HG02642 (cell line): ENCODE results near the gene HIRIP3.
"Not testable (repeated sequence)": the region's sequence is repeated elsewhere in the genome, so short reads cannot be mapped to it uniquely, and the experiment has no call there.

Experiments used
- ATAC-seq: cut with Tn5 transposase; IDR thresholded peaks from one replicate; pipeline ENCODE4 v1.9.1; 2021; ENCODE audit warnings: mild to moderate bottlenecking; ENCODE audit not compliant: unreplicated experiment, poor library complexity

Gene HIRIP3

GRCh38 chr16:30017937-30018336, 22.5 kb upstream of the HIRIP3 start:
- not testable (repeated sequence) for ATAC-seq

GRCh38 chr16:30017277-30017656, 21.9 kb upstream of the HIRIP3 start:
- no peak for ATAC-seq

GRCh38 chr16:30016555-30017276, 21.3 kb upstream of the HIRIP3 start:
- ATAC-seq: no peak

GRCh38 chr16:30015450-30015849, 20.0 kb upstream of the HIRIP3 start:
- ATAC-seq: not testable (repeated sequence)

- ATAC-seq: not testable (repeated sequence)
Measured at GRCh38 chr16:30012598-30012997, 17.2 kb upstream of the HIRIP3 start.

- no peak for ATAC-seq
Measured at GRCh38 chr16:30011714-30012504, 16.5 kb upstream of the HIRIP3 start.

- no peak for ATAC-seq
Measured at GRCh38 chr16:30010844-30011713, 15.7 kb upstream of the HIRIP3 start, which contains the start of gene DOC2A. DOC2A (minus strand) TSS chr16:30011027; CDS start chr16:30010222, 805 bp downstream.

- no peak for ATAC-seq
Measured at GRCh38 chr16:30009990-30010843, 14.8 kb upstream of the HIRIP3 start.

GRCh38 chr16:30009085-30009862, 13.9 kb upstream of the HIRIP3 start:
- no peak for ATAC-seq

- no peak for ATAC-seq
Measured at GRCh38 chr16:30007378-30007895, 12.0 kb upstream of the HIRIP3 start.

GRCh38 chr16:30006659-30007377, 11.4 kb upstream of the HIRIP3 start:
- no peak for ATAC-seq

- no peak for ATAC-seq
Measured at GRCh38 chr16:30006095-30006473, 10.7 kb upstream of the HIRIP3 start.

- ATAC-seq: no peak
Measured at GRCh38 chr16:30005341-30006094, 10.1 kb upstream of the HIRIP3 start.

- ATAC-seq: no peak
Measured at GRCh38 chr16:30004811-30005242, 9.4 kb upstream of the HIRIP3 start.

GRCh38 chr16:30004424-30004776, 9.0 kb upstream of the HIRIP3 start:
- ATAC-seq: no peak

GRCh38 chr16:30003670-30004423, 8.4 kb upstream of the HIRIP3 start:
- no peak for ATAC-seq
